HG02840 (cell line): ENCODE measurements around the gene SLC25A45.

Experiments
- ATAC-seq: cut with Tn5 transposase; IDR thresholded peaks from one replicate; pipeline ENCODE4 v1.9.1; 2021; ENCODE audit warnings: mild to moderate bottlenecking, moderate library complexity, moderate number of reproducible peaks; ENCODE audit not compliant: unreplicated experiment, low FRiP score

SLC25A45 gene

GRCh38 chr11:65329944-65330403, 52.5 kb downstream of the SLC25A45 start:
- no peak for ATAC-seq

GRCh38 chr11:65329478-65329877, 53.0 kb downstream of the SLC25A45 start:
- no peak for ATAC-seq

GRCh38 chr11:65327021-65327420, 55.4 kb downstream of the SLC25A45 start:
- ATAC-seq = no peak

GRCh38 chr11:65325435-65325834, 57.0 kb downstream of the SLC25A45 start:
- ATAC-seq = no peak
